ENCODE data around the gene CCDC28B. TPM values are rescaled to one million over a fixed set of nuclear protein-coding genes. Genes with fewer than 3 reads are reported as not detected.

Gene CCDC28B
- total RNA-seq, 2 experiments from 2014 or later = 71.4 to 72.8 TPM

GRCh38 chr1:32241001-32241763, 40.8 kb downstream of the CCDC28B start:
- Mint-ChIP-seq H3K9me3 (ENCODE audit: insufficient read depth) (no peaks in the 10 kb centered on the region), H3K4me3 (peak overlapping the region; percentile 82), H3K36me3 (ENCODE audit: low read depth) (peaks cover under 1% of the 10 kb centered on the region), H3K27me3 (ENCODE audit: low read depth) (no peaks in the 10 kb centered on the region), H3K27ac (peak overlapping the region; percentile 72), H3K4me1 (ENCODE audit: low read depth) (peaks cover 30% of the 10 kb centered on the region)
- DNase-seq (peak; percentile 50), ATAC-seq (peak; percentile 77)
- ChIA-PET POLR2A (interaction anchor here (0.8 to 6.3 kb wide), 9 partner anchors 9 to 95 kb away, joined by 3 to 71 read pairs (median 3); partner anchors contain the start of genes EIF3I, HDAC1, LCK and MARCKSL1), CTCF (interaction anchor here (0.5 to 4.4 kb wide), 11 partner anchors 9 to 132 kb away, joined by 3 to 66 read pairs (median 6); partner anchors contain the start of genes HDAC1 and LCK)

GRCh38 chr1:32242341-32242851, 42.0 kb downstream of the CCDC28B start:
- H3K27ac Mint-ChIP-seq = peak overlapping the region; percentile 39
- CTCF ChIA-PET = interaction anchor here (0.8 to 4.0 kb wide), 3 partner anchors 19 to 130 kb away, joined by 3 to 32 read pairs (median 3); no protein-coding TSS in a partner anchor
- POLR2A ChIA-PET = interaction anchor here (0.8 to 6.3 kb wide), 2 partner anchors 7 to 16 kb away, joined by 4 to 71 read pairs; partner anchors contain the start of gene LCK
- H3K9me3 Mint-ChIP-seq (ENCODE audit: insufficient read depth) = no peaks in the 10 kb centered on the region
- no peaks in the 10 kb centered on the region for H3K36me3 Mint-ChIP-seq (ENCODE audit: low read depth)
- H3K4me3 Mint-ChIP-seq = peak overlapping the region; percentile 3
- H3K27me3 Mint-ChIP-seq (ENCODE audit: low read depth) = no peaks in the 10 kb centered on the region
- DNase-seq (no peak), ATAC-seq (no peak)
- H3K4me1 Mint-ChIP-seq (ENCODE audit: low read depth) = peaks cover 42% of the 10 kb centered on the region

DNA sequence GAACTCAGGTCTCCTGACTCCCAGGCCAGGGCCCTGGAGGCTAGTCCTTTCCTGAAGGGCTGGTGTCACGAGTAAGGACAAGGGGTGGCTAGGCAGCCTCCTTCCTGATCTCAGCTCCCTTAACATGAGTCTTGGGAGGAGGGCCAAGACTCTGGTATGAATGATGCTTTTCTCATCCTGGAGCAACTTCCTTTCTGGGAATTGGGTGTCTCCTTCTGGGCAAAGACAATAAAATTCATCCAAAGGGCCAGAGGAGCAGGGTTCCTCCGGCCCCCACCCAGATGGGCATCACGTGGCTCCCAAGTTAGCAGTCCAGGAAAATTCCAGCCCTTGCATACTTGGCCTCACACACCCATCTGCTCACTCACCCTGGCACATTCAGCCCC, 46.5 kb downstream of the CCDC28B start, which contains the start of gene FAM167B:
FAM167B (plus strand) TSS at position 335 of the 386 bp plus-strand sequence. CDS start 200 bp downstream, outside the sequence.
- ChIA-PET CTCF (interaction anchor here (0.7 to 4.9 kb wide), 11 partner anchors 9 to 136 kb away, joined by 3 to 58 read pairs (median 9); partner anchors contain the start of genes EIF3I, HDAC1 and TMEM234), POLR2A (interaction anchor here (1.7 kb wide), 1 partner anchor 67 kb away, joined by 4 read pairs; the partner anchor contains the start of gene TXLNA)
- H3K27me3 Mint-ChIP-seq (ENCODE audit: low read depth) = no peaks in the 10 kb centered on the region
- H3K27ac Mint-ChIP-seq = peak within 1 kb of the TSS; percentile 95
- ATAC-seq (no peak), DNase-seq (no peak)
- no peaks in the 10 kb centered on the region for H3K9me3 Mint-ChIP-seq (ENCODE audit: insufficient read depth)
- H3K4me3 Mint-ChIP-seq = peak within 1 kb of the TSS; percentile 63
- peaks cover 10% of the 10 kb centered on the region for H3K36me3 Mint-ChIP-seq (ENCODE audit: low read depth)
- H3K4me1 Mint-ChIP-seq (ENCODE audit: low read depth) = peaks cover 57% of the 10 kb centered on the region

DNA sequence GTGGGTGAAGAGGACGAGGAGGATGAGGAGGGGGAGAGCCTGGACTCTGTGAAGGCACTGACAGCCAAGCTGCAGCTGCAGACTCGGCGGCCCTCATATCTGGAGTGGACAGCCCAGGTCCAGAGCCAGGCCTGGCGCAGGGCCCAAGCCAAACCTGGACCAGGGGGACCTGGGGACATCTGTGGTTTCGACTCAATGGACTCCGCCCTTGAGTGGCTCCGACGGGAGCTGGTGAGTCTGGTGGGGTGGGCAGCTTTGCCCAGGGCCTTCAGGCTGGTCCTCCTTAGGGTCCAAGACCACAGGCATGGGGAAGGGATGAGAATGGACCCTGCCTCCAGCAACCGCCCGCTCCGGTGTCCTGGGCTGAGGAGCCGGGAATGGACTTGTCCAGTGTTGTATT, 47.1 kb downstream of the CCDC28B start:
- no peaks in the 10 kb centered on the region for H3K9me3 Mint-ChIP-seq (ENCODE audit: insufficient read depth)
- POLR2A ChIA-PET = interaction anchor here (0.6 to 2.2 kb wide), 3 partner anchors 50 to 404 kb away, joined by 3 to 7 read pairs (median 4); partner anchors contain the start of genes RBBP4 and TXLNA
- H3K4me3 Mint-ChIP-seq = peak overlapping the region; percentile 63
- ATAC-seq (no peak), DNase-seq (no peak)
- peak overlapping the region; percentile 95 for H3K27ac Mint-ChIP-seq
- no peaks in the 10 kb centered on the region for H3K27me3 Mint-ChIP-seq (ENCODE audit: low read depth)
- H3K4me1 Mint-ChIP-seq (ENCODE audit: low read depth) = peaks cover 54% of the 10 kb centered on the region
- CTCF ChIA-PET = interaction anchor here (1.0 to 6.1 kb wide), 22 partner anchors 8 to 115 kb away, joined by 3 to 66 read pairs (median 10); partner anchors contain the start of genes CCDC28B, EIF3I, HDAC1 and IQCC
- peaks cover 16% of the 10 kb centered on the region for H3K36me3 Mint-ChIP-seq (ENCODE audit: low read depth)

- POLR2A ChIA-PET = interaction anchor here (0.6 to 8.9 kb wide), 14 partner anchors 8 to 403 kb away, joined by 3 to 137 read pairs (median 4); partner anchors contain the start of genes CCDC28B, HDAC1, KPNA6 and MARCKSL1
- CTCF ChIA-PET = interaction anchor here (0.6 to 6.1 kb wide), 37 partner anchors 7 to 317 kb away, joined by 3 to 66 read pairs (median 7); partner anchors contain the start of genes CCDC28B, EIF3I, HDAC1 and IQCC
- Mint-ChIP-seq H3K4me3 (peak overlapping the region; percentile 99), H3K36me3 (ENCODE audit: low read depth) (peaks cover 23% of the 10 kb centered on the region), H3K9me3 (ENCODE audit: insufficient read depth) (no peaks in the 10 kb centered on the region), H3K4me1 (ENCODE audit: low read depth) (peaks cover 50% of the 10 kb centered on the region), H3K27me3 (ENCODE audit: low read depth) (no peaks in the 10 kb centered on the region), H3K27ac (peak overlapping the region; percentile 95)
- ATAC-seq (peak; percentile 25), DNase-seq (peak; percentile 86)
Observed at GRCh38 chr1:32247983-32248889, 47.8 kb downstream of the CCDC28B start.

DNA sequence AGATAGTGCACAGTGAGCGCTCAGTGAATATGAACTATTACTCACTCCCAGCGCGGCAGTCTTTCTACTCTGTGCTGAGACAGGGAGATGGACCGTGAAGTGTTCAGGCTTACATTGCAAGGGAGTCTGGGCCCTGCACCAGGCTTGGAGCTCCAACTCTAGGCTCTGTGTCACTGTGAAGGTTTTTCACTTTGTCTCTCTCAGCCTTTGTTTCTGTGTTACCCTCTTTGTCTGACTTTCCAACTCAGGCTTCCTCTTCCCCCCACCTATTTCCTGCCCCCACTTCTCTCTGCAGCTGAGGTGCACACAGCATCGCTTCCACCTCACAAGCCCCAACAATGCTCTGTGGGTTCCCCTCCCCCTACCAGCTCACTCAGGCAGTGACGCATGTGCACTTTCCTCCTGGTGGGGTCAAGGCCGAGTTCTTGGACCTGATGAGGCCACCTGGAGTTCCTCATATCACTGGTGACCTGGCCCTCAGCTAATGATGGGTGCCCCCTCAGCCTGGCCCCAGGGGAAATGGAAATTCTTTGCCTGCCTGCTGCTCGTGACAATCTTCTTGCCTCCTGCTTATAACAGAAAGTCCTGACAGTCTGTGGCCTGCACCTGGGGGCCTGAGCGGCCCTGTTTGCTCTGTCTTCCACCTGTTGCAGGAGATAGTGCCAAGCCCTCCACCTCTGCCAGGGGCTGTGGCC, 49.6 kb downstream of the CCDC28B start:
- Mint-ChIP-seq H3K4me1 (ENCODE audit: low read depth) (peaks cover 54% of the 10 kb centered on the region), H3K4me3 (peak overlapping the region; percentile 99)
- CTCF ChIA-PET = interaction anchor here (0.7 to 6.1 kb wide), 14 partner anchors 9 to 324 kb away, joined by 3 to 66 read pairs (median 11); partner anchors contain the start of genes CCDC28B, HDAC1 and MARCKSL1

GRCh38 chr1:32250893-32251716, 50.7 kb downstream of the CCDC28B start, which contains the start of gene LCK:
LCK (plus strand) TSS chr1:32251265; CDS start chr1:32274330, 23,065 bp downstream.
- peak within 1 kb of the TSS; percentile 99 for H3K4me3 Mint-ChIP-seq
- CTCF ChIA-PET = interaction anchor here (0.7 to 6.1 kb wide), 10 partner anchors 8 to 85 kb away, joined by 3 to 66 read pairs (median 7); partner anchors contain the start of genes CCDC28B, HDAC1 and MARCKSL1
- H3K27ac Mint-ChIP-seq = peak within 1 kb of the TSS; percentile 95
- no peaks in the 10 kb centered on the region for H3K9me3 Mint-ChIP-seq (ENCODE audit: insufficient read depth)
- POLR2A ChIA-PET = interaction anchor here (0.7 to 8.9 kb wide), 16 partner anchors 9 to 400 kb away, joined by 3 to 137 read pairs (median 6); partner anchors contain the start of genes CCDC28B, HDAC1, PTP4A2 and TXLNA
- H3K4me1 Mint-ChIP-seq (ENCODE audit: low read depth) = peaks cover 59% of the 10 kb centered on the region
- ATAC-seq (peak; percentile 38), DNase-seq (peak; percentile 82)
- peaks cover 44% of the 10 kb centered on the region for H3K36me3 Mint-ChIP-seq (ENCODE audit: low read depth)
- H3K27me3 Mint-ChIP-seq (ENCODE audit: low read depth) = no peaks in the 10 kb centered on the region

More for the DNA sequence above, 49.6 kb downstream of the CCDC28B start:
- ATAC-seq = peak; percentile 64
- Mint-ChIP-seq H3K27me3 (ENCODE audit: low read depth) (no peaks in the 10 kb centered on the region), H3K9me3 (ENCODE audit: insufficient read depth) (no peaks in the 10 kb centered on the region), H3K36me3 (ENCODE audit: low read depth) (peaks cover 37% of the 10 kb centered on the region), H3K27ac (peak overlapping the region; percentile 95)
- POLR2A ChIA-PET = interaction anchor here (0.6 to 8.9 kb wide), 22 partner anchors 8 to 312 kb away, joined by 3 to 137 read pairs (median 6); partner anchors contain the start of genes BSDC1, CCDC28B, HDAC1 and MARCKSL1
- DNase-seq = peak; percentile 94

All from activated CD8-positive, alpha-beta T cell treated with anti-CD3 and anti-CD28 coated beads, Interleukin-2, amount 10 ng/mL, durations not matched to agents 7 days and 5 days (primary cell).